Measurements from ENCODE around the gene LCTL.
A peak's percentile ranks its signal among the peaks of the same experiment; 100 is the strongest.

DNA sequence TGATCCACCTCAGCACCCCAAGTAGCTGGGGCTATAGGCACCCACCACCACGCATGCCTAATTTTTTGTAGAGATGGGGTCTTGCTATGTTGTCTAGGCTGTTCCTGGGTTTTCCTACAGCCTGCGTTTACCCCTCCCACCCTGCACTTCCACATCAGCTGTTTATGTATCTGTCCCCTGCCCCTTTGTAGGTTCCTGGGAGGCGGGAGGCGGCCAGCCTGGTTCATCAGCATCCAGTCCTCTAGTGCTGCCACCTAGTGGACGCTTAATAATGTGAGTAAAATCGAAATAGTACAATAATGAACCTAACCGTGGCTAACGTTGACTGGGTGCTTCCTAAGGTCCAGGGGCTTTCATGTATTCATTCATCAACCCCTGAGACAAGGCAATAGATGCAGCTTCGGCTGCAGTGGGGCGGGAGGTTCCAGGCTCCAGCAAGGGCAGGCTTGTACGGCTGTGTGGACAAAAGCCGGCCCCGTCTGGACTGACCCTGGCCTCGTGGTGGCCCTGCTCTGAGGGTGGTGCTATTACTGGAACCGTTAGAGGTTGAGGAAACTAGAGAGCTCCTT, 1.2 kb upstream of the LCTL start:
- TF ChIP-seq CTCF (IDR thresholded peaks at IDR 0.05) = peak; percentile 89
- TF ChIP-seq TCF7L2 (IDR thresholded peaks at IDR 0.05; ENCODE audit: low read depth, low read length) = no peak
- TF ChIP-seq POLR2AphosphoS5 (IDR thresholded peaks at IDR 0.05; ENCODE audit: low read depth, low read length) = no peak
- TF ChIP-seq SIN3A (IDR thresholded peaks at IDR 0.05; ENCODE audit: borderline replicate concordance, insufficient read depth, low read depth, low read length) = no peak
- TF ChIP-seq REST (IDR thresholded peaks at IDR 0.05; ENCODE audit: insufficient read depth in 1 of 2, low read depth in 2 of 2, low read length in 1 of 2) = no peak
